Measurements from ENCODE around the gene HNRNPF. TPM values are rescaled to one million over a fixed set of nuclear protein-coding genes. Genes with fewer than 3 reads are reported as not detected.

The HNRNPF gene
- total RNA-seq, 6 experiments from 2014 or later = 106 to 160 (median 121) TPM

DNA sequence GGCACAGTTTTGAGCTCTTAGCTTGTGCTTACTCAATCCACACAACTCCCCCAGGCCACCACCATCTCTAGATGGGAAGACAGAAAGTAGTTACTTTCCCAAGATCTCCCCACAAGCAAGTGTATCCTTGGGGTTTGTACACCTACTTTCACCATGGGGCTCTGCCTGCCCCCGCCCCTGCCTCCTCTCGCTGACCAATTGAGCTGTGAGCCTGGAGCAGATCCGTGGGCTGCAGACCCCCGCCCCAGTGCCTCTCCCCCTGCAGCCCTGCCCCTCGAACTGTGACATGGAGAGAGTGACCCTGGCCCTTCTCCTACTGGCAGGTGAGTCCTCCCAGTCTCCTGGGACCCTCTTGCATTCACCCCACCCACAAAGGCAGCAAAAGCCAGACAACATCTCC lies 35.5 kb downstream of the HNRNPF start:
- peak in 1 of 3 donors; percentile 5 for DNase-seq
- ATAC-seq = no peak
- intact Hi-C loops (cut with DNase I) = no loop called here
- no peaks in the 10 kb centered on the region for H3K27me3 ChIP-seq
- no peaks in the 10 kb centered on the region for H3K9me3 ChIP-seq
- TF ChIP-seq POLR2A (IDR thresholded peaks at IDR 0.05) = no peak
- H3K4me1 ChIP-seq = no peaks in the 10 kb centered on the region
- H3K4me3 ChIP-seq = no peak overlapping the region
- no peak overlapping the region for H3K27ac ChIP-seq
- WGBS (ENCODE audit: insufficient coverage, low coverage, low lambda C conversion rate, missing lambda C conversion rate) = no CpG with 5 or more reads among the region's 5 CpGs
- H3K36me3 ChIP-seq = no peaks in the 10 kb centered on the region

- WGBS (ENCODE audit: insufficient coverage, low coverage, low lambda C conversion rate, missing lambda C conversion rate) = no CpG with 5 or more reads among the region's 1 CpG
- Histone ChIP-seq H3K27ac (no peak overlapping the region), H3K4me3 (no peak overlapping the region), H3K9me3 (no peaks in the 10 kb centered on the region), H3K4me1 (no peaks in the 10 kb centered on the region), H3K27me3 (no peaks in the 10 kb centered on the region), H3K36me3 (no peaks in the 10 kb centered on the region)
- intact Hi-C loops (cut with DNase I) = no loop called here
- ATAC-seq (no peak), DNase-seq (peak in 1 of 3 donors; percentile 18)
- TF ChIP-seq CTCF (IDR thresholded peaks at IDR 0.05) (no peak), POLR2A (IDR thresholded peaks at IDR 0.05) (no peak)
These were observed 36.1 kb downstream of the HNRNPF start for GRCh38 chr10:43372765-43373361.

- H3K36me3 ChIP-seq = no peaks in the 10 kb centered on the region
- no peak within 1 kb of the TSS for H3K4me3 ChIP-seq
- ATAC-seq (no peak), DNase-seq (peak in 1 of 3 donors; percentile 44)
- H3K4me1 ChIP-seq = no peaks in the 10 kb centered on the region
- intact Hi-C loops (cut with DNase I) = no loop called here
- no peak within 1 kb of the TSS for H3K27ac ChIP-seq
- TF ChIP-seq CTCF (IDR thresholded peaks at IDR 0.05) = no peak
- no peak for TF ChIP-seq POLR2A (IDR thresholded peaks at IDR 0.05)
- H3K9me3 ChIP-seq = no peaks in the 10 kb centered on the region
- H3K27me3 ChIP-seq = no peaks in the 10 kb centered on the region
- 86% methylated on average over 6 of the region's 13 CpGs for WGBS (ENCODE audit: insufficient coverage, low coverage, low lambda C conversion rate, missing lambda C conversion rate)
These were observed 37.6 kb downstream of the HNRNPF start, which contains the start of gene FXYD4 for GRCh38 chr10:43371418-43371817. FXYD4 (plus strand) TSS chr10:43371636; CDS start chr10:43373747, 2,111 bp downstream.

DNA sequence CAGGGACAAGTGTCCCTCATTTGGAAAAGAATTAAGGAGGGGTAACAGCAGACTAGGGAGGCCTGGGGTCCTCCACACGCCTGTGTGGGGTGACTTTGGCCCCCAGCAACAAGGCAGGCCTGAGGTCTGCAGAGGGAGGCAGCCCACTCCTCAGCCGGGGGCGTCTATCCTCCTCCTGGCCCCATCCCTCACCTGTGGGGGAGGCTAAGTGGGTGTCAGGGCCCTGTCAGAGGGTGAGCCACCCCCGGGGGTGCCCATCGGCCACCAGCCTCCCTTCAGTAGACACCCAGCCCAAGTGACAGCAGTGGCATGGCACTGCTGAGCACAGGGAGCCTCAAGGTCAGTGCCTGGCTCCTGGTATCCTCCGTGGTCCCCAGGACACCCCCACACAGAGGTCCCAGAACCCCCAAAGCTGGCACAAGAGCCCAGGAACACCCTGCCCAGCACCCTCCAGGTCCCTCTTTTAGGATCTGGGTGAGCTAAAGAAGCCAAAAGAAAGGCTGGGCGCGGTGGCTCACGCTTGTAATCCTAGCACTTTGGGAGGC lies 38.2 kb downstream of the HNRNPF start:
- no peaks in the 10 kb centered on the region for H3K4me1 ChIP-seq
- no CpG with 5 or more reads among the region's 9 CpGs for WGBS (ENCODE audit: insufficient coverage, low coverage, low lambda C conversion rate, missing lambda C conversion rate)
- H3K27me3 ChIP-seq = no peaks in the 10 kb centered on the region
- no peak overlapping the region for H3K27ac ChIP-seq
- TF ChIP-seq POLR2A (IDR thresholded peaks at IDR 0.05) (no peak), CTCF (IDR thresholded peaks at IDR 0.05) (no peak)
- intact Hi-C loops (cut with DNase I) = no loop called here
- no peak overlapping the region for H3K4me3 ChIP-seq
- no peaks in the 10 kb centered on the region for H3K9me3 ChIP-seq
- peak in 1 of 4 donors; percentile 21 for ATAC-seq
- peak in 1 of 3 donors; percentile 24 for DNase-seq
- no peaks in the 10 kb centered on the region for H3K36me3 ChIP-seq

- Histone ChIP-seq H3K4me3 (no peak overlapping the region), H3K27ac (no peak overlapping the region), H3K36me3 (no peaks in the 10 kb centered on the region), H3K27me3 (no peaks in the 10 kb centered on the region), H3K9me3 (no peaks in the 10 kb centered on the region), H3K4me1 (no peaks in the 10 kb centered on the region)
- WGBS (ENCODE audit: insufficient coverage, low coverage, low lambda C conversion rate, missing lambda C conversion rate) = 86% methylated on average over 3 of the region's 4 CpGs
- ATAC-seq (no peak), DNase-seq (no peak)
- intact Hi-C loops (cut with DNase I) = no loop called here
- TF ChIP-seq CTCF (IDR thresholded peaks at IDR 0.05) = no peak
- no peak for TF ChIP-seq POLR2A (IDR thresholded peaks at IDR 0.05)
These were observed 39.1 kb downstream of the HNRNPF start for GRCh38 chr10:43369921-43370320.
